Posterior cingulate gyrus (tissue), 11 donors: ENCODE results near the gene KCNQ5.

Source experiments
- DNase-seq, 10 donors: peaks; one replicate each; pipeline versions ENCODE4 v3.0.0 to v3.0.0-alpha.2; 2020 to 2021; ENCODE audit warnings: mixed read lengths in 3 of 10
- intact Hi-C: fragments of 100-400 bp; cut with DNase I; formaldehyde crosslinking; loops from one replicate; pipeline ENCODE4 v1.15.1; 2023

Gene KCNQ5

DNA sequence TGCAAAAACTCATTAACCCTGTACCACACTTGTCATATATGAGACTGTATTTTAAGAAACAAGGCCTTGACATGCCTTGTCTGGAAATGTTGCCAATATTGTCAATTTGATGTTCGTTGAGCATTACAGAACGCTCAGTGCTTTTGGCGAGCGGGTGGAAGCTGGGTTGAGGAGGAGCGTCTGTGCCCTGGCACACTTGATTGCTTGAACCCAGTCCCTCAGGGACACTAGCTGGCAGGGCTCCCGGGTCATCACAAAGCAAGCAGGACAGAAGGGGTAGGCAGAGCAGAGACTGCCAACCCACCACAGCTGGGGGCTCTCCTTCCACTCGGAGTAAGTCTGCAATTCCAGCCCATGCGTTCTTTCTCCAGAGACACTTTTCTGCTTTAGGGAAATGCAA, 317.1 kb downstream of the KCNQ5 start:
- intact Hi-C loops = no loop called here
- no peak for DNase-seq

GRCh38 chr6:72940265-72940664, 318.4 kb downstream of the KCNQ5 start:
- intact Hi-C loops = no loop called here
- no peak for DNase-seq

GRCh38 chr6:72941263-72941662, 319.4 kb downstream of the KCNQ5 start:
- no peak for DNase-seq
- intact Hi-C loops = no loop called here

DNA sequence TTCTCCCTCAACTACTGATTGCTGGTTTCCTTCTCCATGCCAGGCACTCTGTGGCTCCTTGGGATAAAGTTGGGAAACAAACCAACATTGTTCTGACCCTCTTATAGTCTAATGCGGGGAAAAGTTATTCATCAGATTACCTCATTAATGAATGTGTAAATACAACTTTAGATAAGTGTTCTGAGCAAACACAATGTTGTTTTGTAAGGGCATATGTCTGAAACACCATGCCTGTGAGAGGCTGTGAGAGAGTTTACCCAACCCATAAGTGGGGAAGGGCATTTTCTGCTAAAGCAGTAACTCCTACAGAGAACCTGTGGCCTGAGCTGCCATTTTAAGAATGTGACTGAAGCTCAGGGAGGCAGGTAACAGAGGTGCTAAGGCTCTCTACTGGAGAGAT, 319.9 kb downstream of the KCNQ5 start:
- intact Hi-C loops = no loop called here
- no peak for DNase-seq

- intact Hi-C loops = no loop called here
- DNase-seq = no peak
Observed at GRCh38 chr6:72943699-72944098, 321.8 kb downstream of the KCNQ5 start.

DNA sequence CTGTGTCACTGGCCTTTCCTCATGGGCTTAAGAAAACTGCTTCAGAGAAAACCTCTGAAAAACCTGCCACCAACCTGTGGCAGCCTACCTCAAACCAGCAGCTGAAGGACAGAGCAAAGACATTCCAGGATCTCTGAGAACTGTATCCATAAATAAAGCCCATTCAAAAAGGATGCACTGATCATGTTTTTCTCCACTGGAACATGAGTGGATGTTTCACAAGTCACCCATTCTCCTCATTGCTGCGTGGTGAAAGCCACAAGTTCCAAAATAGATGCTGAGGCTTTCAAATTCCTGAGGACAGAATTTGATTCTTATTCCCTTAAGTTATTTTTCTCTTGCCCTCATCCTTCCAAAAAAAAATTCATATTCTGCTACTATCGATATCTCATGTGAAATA, 322.8 kb downstream of the KCNQ5 start:
- intact Hi-C loops = no loop called here

GRCh38 chr6:72946774-72947173, 324.9 kb downstream of the KCNQ5 start:
- no peak for DNase-seq
- intact Hi-C loops = no loop called here

More for the DNA sequence above, 322.8 kb downstream of the KCNQ5 start:
- DNase-seq = no peak

- intact Hi-C loops = no loop called here
Observed at GRCh38 chr6:72947534-72947933, 325.7 kb downstream of the KCNQ5 start.

GRCh38 chr6:72948153-72948552, 326.3 kb downstream of the KCNQ5 start:
- intact Hi-C loops = no loop called here
- DNase-seq = no peak

More at GRCh38 chr6:72947534-72947933, 325.7 kb downstream of the KCNQ5 start:
- no peak for DNase-seq

DNA sequence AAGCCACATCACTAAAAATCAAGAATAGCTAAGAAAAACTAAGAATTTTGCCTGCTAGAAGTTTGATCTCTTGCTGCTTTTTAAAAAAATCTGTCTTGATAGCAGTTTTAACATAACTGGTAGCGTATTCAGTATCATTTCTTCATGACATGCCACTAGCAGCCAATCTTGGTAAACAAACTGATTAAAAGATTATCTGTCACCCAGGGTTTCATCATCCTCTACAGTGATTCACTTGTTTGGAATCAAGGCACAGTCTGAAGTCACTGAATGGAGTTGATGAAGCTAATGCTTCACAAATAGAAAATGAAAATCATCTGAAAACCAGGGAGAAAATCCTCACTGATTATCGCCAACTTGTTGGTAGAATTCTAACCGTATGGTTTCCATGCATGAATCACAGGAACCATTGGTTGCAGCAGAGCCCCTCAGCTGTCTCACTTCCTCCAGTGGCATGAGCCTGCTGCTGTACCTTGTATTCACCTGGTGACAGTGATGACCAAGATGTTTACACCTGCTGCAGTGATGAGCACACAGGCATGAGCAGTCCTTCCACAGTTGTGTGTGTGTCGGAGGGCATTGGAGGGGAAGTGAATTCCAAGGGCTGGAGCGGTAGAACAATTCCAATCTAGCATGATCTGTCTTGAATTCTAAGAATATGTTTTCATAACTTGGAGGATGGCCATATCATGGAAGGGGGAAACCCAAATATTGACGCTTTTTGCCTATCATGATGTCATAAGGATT, 328.4 kb downstream of the KCNQ5 start:
- no peak for DNase-seq
- intact Hi-C loops = no loop called here

DNA sequence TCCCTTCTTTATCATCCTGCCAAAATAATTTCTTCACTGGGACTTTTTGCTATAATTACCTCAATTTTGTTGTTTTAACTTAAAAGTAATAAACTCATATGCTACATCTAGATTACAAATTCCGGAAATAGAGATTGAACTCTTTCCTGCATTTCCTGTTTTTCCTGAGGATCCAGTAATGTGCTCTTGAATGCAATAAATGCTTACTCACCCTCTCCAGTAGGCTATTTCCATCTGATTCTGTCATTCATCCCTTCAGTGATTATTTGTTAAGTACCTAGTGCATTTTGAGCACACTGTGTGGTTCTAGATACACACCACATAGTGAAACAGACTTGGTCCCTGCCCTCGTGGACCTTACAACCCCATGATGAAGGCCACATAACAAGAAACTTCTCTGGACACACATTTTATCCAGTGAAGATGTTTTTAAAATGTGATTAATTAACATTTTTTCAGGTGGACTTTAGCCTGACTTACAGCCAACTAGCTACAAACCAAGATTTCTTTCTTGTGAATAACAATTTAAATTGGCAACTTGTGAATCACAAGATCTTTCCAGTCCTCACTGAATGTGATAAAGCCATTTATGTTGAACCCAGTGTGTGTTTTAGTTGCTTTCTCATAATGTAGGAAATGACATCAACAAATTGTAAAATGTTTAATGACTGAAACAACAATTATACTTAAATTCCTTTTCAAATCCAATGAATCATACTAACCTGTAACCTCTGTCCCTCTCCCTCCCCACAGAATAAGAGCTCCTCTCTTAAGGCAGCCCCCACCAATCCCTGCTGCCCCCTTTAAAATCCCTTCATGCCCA, 331.2 kb downstream of the KCNQ5 start:
- no peak for DNase-seq
- intact Hi-C loops = no loop called here

DNA sequence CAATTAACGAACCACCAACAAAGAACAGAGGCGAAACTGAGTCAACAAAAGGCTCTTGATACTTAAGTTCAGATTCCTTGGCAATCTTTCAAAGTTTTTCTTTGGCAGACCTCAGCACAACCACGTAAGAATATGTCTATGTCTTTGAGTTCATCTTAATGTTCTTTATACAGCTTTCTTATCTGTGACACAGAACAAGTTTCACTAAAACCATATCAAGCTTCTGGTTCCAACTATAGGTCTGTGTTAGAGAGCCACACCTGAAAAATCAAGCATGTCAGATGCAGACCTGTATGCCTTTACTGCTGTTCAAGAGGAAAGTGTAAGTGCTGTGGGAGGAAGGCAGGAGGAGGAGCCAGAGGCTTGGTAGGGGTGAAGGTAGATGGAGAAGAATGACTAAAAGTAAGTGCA, 332.1 kb downstream of the KCNQ5 start:
- DNase-seq = no peak
- intact Hi-C loops = no loop called here

DNA sequence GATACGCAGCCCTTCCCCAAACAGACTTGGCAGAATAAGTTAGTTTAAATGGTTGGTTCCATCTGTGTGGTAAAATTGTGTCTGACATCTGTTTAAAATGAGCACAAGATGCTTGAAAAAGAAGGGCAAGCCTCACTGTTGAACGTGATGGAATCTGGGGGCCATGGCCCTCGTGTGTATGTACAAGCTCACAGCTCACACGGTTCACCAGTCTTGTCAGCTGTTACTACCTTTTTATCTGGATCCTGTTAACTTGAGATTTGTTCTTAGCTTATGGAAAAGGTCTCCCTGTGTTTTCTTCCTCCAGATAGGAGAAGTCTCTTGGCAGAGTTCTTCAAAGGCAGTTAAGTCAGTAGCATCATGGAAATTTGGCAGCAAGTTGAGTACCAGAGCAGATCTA, 332.9 kb downstream of the KCNQ5 start:
- intact Hi-C loops = no loop called here
- DNase-seq = no peak

DNA sequence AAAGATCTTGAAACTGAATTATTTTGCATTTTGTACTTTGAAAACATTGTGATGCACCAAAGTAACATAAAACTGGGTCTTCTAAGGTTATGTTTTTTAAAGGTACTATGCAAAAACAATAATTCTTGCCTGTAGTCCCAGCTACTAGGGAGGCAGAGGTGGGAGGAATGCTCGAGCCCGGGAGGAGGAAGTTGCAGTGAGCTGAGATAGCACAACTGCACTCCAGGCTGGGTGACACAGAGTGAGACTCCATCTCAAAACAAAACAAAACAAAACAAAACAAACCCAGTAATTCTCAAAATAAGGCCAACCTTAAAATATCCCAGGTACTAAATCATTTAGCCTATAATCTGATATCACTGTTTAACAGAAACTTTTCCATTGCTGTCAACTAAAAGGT, 333.8 kb downstream of the KCNQ5 start:
- intact Hi-C loops = no loop called here
- peak in 2 of 10 donors; percentile 11 to 81 for DNase-seq

DNA sequence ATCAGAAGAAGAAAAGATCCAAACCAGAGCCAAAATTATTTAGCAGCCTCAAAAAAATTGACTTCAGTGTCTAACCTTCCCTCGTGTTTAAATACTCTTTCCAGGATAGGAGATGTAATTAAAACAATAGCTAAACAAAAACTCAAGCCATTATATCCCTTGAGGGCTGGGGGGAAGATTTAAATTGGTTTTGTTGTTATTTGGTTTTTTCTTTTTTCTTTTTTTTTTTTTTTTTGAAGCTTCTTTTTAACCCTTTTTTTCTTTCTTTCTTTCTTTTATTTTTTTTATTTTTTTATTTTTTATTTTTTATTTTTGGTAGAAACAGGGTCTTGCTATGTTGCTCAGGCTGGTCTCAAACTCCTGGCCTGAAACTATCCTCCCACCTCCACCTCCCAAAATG, 334.4 kb downstream of the KCNQ5 start:
- intact Hi-C loops = no loop called here
- DNase-seq = no peak

DNA sequence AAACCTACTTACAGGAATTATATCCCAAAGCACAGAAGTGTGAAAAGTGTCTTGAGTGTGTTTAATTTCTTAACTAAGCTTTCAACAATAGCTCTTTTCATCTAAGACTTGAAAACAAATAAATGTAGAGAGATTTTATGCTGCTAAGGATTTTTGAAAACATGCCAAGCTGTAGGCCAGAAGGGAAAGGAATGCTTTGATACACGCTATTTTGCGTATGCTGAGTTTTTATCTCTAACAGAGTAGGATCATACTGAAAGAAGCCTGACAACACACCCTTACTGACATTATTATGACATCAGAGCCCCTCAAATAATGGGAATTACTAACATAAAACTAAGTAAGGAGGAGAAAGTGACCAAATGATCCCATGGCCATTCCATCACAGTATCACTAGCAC, 338.0 kb downstream of the KCNQ5 start:
- intact Hi-C loops = no loop called here
- no peak for DNase-seq

DNA sequence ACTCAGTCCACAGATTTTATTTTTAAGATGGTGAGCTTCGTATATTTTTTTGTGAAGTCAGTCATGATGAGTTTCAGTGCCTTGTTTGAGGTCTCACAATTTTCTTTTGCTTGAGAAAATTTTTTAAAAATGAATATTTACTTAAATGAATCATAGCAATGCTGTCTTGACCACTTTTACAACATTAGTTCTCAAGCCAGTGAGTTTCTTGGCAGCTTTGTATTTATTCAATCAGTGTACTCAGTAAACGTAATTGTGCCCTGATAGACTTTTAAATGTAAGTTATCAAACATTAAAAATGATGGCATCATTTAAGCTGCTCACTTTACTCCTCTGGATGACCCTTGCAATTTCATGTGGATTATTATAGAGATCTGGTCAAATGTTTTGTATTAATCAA, 342.1 kb downstream of the KCNQ5 start:
- DNase-seq = no peak
- intact Hi-C loops = no loop called here

DNA sequence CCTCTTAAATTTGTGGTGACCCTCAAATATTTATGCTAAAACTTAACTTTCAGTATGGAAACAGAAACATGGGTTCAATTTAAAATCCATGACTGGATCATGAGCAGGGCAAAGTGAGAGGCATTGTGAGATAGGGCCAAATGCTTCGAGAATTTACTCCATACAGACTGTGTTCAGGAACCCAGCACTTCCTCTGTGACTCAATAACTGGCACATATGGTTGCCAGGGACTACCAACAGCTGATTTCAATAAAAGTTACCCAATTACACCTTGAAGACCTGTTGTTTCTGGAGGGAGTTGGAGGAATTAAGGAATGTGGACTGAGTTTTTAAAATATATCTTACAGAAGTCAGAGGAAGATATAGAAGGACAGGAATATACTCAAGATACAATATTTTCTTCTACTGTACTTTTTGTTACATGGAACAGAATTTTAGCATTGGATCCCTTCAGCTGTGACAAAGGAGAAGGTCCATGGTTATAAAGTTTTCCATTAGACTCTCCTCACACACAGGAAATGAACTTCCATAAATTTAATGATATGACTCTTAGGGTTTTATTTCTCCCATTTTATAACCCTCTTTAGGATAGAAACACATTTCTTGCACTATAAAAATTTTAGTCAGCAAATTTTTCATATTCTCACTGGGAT, 344.9 kb downstream of the KCNQ5 start:
- intact Hi-C loops = no loop called here
- no peak for DNase-seq

DNA sequence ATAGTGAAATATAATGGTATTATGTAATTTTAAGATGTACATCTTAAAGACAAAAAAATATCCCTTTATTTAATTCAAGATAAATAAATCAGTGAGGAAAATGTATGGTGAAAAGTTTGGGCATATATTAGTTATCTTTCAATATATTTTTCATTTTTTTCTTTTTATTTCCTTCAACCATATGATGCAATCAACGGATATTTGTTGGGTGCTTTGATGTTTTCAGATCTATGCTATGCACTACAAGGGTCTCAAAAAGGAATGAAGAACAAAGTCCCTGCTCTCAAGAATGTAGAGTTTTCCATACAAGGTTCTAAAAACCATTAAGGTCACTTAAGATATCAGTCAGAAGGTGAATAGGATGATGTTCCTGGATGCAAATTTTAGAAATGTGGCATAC, 345.5 kb downstream of the KCNQ5 start:
- intact Hi-C loops = no loop called here
- DNase-seq = no peak

DNA sequence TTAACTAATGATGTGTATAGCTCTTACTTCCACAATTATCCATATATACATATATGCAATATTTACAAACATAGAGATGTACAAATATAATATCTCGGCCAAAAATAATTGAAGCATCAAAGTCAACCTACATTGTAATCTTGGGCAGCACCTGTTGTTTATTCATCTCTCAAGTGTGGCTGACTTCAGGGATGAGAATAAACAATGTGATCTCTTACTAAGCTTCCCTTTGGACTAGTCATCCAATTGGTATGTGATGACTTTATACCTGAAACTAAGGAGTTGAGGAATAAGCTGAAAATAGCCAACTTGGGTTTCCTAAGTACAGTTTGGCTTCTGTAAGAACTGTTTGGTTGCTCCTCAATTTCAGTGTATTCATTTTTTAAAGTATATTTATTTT, 346.8 kb downstream of the KCNQ5 start:
- intact Hi-C loops = no loop called here

GRCh38 chr6:72969666-72970065, 347.8 kb downstream of the KCNQ5 start:
- DNase-seq = no peak
- intact Hi-C loops = no loop called here

More for the DNA sequence above, 346.8 kb downstream of the KCNQ5 start:
- no peak for DNase-seq
